Measurements from ENCODE around the gene NPPC. TPM values are rescaled to one million over a fixed set of nuclear protein-coding genes. Genes with fewer than 3 reads are reported as not detected.
A peak's percentile ranks its signal among the peaks of the same experiment; 100 is the strongest.

NPPC gene
- total RNA-seq, 1 donor from 2014 or later: not detected

DNA sequence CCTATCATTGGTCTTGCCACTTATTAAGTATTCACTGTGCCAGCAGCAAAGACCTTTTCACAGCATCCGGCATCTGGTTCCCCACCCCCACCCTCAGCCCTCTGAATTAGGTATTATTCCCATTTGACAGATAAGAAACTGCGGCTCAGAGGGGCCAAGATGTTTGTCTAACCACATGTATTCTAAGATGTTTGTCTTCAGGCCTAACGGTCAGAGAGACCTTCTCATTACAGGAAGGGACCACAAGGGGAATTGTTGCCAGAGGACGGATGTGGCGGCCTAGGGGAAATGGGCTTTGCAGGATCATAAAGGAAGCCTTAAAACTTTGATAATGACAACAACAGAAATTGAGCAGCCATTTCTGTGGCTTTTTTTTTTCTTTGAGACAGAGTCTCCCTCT is 16.6 kb downstream of the NPPC start:
- DNase-seq (ENCODE audit: extremely low spot score, unreplicated experiment): no peak

DNA sequence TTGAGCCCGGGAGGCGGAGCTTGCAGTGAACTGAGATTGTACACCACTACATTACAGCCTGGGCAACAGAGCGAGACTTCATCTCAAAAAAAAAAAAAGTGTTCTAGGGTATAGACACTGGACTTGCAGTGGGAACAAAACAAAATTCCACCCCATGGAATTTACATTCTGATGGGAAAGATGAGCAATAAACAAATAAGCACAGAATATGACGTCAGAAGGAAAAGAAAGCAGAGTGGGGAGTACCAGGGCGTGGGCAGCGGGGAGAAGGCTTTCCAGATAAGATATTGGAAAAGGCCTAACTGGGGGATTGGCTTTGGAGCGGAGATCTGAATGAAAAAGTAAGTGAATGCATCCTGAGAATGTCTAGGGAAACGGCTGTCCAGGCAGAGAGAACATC is 17.6 kb downstream of the NPPC start:
- DNase-seq (ENCODE audit: extremely low spot score, unreplicated experiment): no peak
- Mint-ChIP-seq H3K9me3 (ENCODE audit: unreplicated experiment) (no peaks in the 10 kb centered on the region), H3K4me3 (ENCODE audit: unreplicated experiment) (no peak overlapping the region), H3K36me3 (ENCODE audit: unreplicated experiment) (no peaks in the 10 kb centered on the region), H3K27ac (ENCODE audit: unreplicated experiment) (no peak overlapping the region), H3K4me1 (ENCODE audit: unreplicated experiment) (peaks cover 2% of the 10 kb centered on the region), H3K27me3 (ENCODE audit: unreplicated experiment) (peaks cover 11% of the 10 kb centered on the region)
- TF ChIP-seq, protein P1, sequence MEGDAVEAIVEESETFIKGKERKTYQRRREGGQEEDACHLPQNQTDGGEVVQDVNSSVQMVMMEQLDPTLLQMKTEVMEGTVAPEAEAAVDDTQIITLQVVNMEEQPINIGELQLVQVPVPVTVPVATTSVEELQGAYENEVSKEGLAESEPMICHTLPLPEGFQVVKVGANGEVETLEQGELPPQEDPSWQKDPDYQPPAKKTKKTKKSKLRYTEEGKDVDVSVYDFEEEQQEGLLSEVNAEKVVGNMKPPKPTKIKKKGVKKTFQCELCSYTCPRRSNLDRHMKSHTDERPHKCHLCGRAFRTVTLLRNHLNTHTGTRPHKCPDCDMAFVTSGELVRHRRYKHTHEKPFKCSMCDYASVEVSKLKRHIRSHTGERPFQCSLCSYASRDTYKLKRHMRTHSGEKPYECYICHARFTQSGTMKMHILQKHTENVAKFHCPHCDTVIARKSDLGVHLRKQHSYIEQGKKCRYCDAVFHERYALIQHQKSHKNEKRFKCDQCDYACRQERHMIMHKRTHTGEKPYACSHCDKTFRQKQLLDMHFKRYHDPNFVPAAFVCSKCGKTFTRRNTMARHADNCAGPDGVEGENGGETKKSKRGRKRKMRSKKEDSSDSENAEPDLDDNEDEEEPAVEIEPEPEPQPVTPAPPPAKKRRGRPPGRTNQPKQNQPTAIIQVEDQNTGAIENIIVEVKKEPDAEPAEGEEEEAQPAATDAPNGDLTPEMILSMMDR (IDR thresholded peaks at IDR 0.05): no peak

More for the DNA sequence above, 16.6 kb downstream of the NPPC start:
- H3K4me1 Mint-ChIP-seq (ENCODE audit: unreplicated experiment): peaks cover 2% of the 10 kb centered on the region
- H3K36me3 Mint-ChIP-seq (ENCODE audit: unreplicated experiment): no peaks in the 10 kb centered on the region
- TF ChIP-seq, protein P1 (IDR thresholded peaks at IDR 0.05): no peak
- no peak overlapping the region for H3K27ac Mint-ChIP-seq (ENCODE audit: unreplicated experiment)
- no peaks in the 10 kb centered on the region for H3K9me3 Mint-ChIP-seq (ENCODE audit: unreplicated experiment)
- H3K4me3 Mint-ChIP-seq (ENCODE audit: unreplicated experiment): no peak overlapping the region
- H3K27me3 Mint-ChIP-seq (ENCODE audit: unreplicated experiment): peaks cover 18% of the 10 kb centered on the region

DNA sequence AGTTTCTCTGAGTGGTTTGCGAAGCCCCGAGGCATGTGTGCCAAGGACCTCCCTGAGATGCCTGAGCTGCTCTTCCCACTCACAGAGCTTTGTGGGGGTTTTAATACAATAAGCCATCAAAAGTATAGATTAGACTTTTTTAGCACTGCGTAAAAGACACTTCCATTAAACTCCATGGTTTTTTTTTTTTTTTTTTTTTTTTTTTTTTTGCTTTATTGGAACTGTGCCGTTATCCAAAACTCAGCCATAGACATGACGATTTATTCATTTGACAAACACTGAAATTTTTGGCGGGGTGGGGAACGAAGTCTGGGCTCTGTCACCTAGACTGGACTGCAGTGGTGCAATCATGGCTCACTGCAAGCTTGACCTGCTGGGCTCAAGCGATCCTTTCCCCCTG is 18.4 kb downstream of the NPPC start:
- no peaks in the 10 kb centered on the region for H3K36me3 Mint-ChIP-seq (ENCODE audit: unreplicated experiment)
- TF ChIP-seq, protein P1 (IDR thresholded peaks at IDR 0.05): no peak
- DNase-seq (ENCODE audit: extremely low spot score, unreplicated experiment): no peak
- H3K27me3 Mint-ChIP-seq (ENCODE audit: unreplicated experiment): peaks cover 11% of the 10 kb centered on the region
- H3K9me3 Mint-ChIP-seq (ENCODE audit: unreplicated experiment): no peaks in the 10 kb centered on the region
- H3K4me1 Mint-ChIP-seq (ENCODE audit: unreplicated experiment): peaks cover 2% of the 10 kb centered on the region
- H3K4me3 Mint-ChIP-seq (ENCODE audit: unreplicated experiment): no peak overlapping the region
- H3K27ac Mint-ChIP-seq (ENCODE audit: unreplicated experiment): no peak overlapping the region

DNA sequence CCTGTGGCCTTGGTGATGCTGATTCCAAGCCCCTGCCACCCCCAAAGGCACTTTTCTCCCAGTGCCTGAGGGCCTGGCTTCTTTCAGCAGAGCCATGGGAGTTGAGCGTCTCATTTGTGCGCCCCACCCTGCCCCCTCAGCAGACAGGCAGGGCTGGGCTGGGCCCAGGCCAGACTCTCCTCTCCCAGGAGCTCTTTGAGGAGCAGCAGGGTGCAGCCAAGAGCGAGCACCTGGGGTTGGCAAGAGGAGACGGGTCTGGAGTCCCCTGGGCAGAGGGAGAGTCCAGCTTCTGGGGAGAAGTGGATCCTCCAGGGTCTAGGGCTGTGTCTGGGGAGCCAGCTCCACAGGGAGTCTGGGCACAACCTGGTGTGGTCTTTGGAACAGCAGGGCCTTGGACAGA is 21.2 kb downstream of the NPPC start:
- peak overlapping the region; percentile 10 for H3K27ac Mint-ChIP-seq (ENCODE audit: unreplicated experiment)
- TF ChIP-seq, protein P1 (IDR thresholded peaks at IDR 0.05): no peak
- no peaks in the 10 kb centered on the region for H3K36me3 Mint-ChIP-seq (ENCODE audit: unreplicated experiment)
- DNase-seq (ENCODE audit: extremely low spot score, unreplicated experiment): no peak
- H3K4me3 Mint-ChIP-seq (ENCODE audit: unreplicated experiment): no peak overlapping the region
- peaks cover 6% of the 10 kb centered on the region for H3K4me1 Mint-ChIP-seq (ENCODE audit: unreplicated experiment)
- H3K9me3 Mint-ChIP-seq (ENCODE audit: unreplicated experiment): no peaks in the 10 kb centered on the region
- peaks cover 15% of the 10 kb centered on the region for H3K27me3 Mint-ChIP-seq (ENCODE audit: unreplicated experiment)

DNA sequence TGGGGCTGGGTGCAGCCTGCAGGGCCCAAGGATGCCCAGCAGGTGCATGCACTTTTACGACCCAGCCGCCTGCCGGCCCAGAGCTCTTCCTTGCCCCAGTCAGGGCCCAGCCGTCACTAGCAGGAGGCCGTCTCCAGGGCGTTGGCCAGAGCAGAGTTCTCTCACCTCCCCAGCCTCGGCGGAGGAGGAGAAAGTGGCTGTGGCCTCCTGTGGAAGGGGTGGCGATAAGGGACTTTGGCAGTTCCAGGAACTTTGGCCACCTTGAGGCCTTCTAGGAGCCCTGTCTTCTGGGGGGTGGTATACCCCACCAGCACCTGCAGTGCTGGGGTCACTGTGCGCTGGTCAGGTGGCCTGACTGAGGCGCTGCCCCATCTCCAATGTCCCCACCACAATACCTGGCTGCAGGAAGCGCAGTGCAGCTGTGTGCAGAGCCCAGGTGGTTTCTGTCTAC is 22.0 kb downstream of the NPPC start:
- H3K27me3 Mint-ChIP-seq (ENCODE audit: unreplicated experiment): peaks cover 15% of the 10 kb centered on the region
- no peak overlapping the region for H3K4me3 Mint-ChIP-seq (ENCODE audit: unreplicated experiment)
- DNase-seq (ENCODE audit: extremely low spot score, unreplicated experiment): no peak
- H3K36me3 Mint-ChIP-seq (ENCODE audit: unreplicated experiment): no peaks in the 10 kb centered on the region
- peaks cover 6% of the 10 kb centered on the region for H3K4me1 Mint-ChIP-seq (ENCODE audit: unreplicated experiment)
- no peaks in the 10 kb centered on the region for H3K9me3 Mint-ChIP-seq (ENCODE audit: unreplicated experiment)
- TF ChIP-seq, protein P1 (IDR thresholded peaks at IDR 0.05): no peak
- H3K27ac Mint-ChIP-seq (ENCODE audit: unreplicated experiment): no peak overlapping the region

All from osteocyte (in vitro differentiated cells).